Stomach (tissue), 9 donors: ENCODE results near the gene TOMM22. TPM values are rescaled to one million over a fixed set of nuclear protein-coding genes. Genes with fewer than 3 reads are reported as not detected.

Experiments used
- DNase-seq, 2 donors: peaks; one replicate each; pipeline versions ENCODE4 v3.0.0 to v3.0.0-alpha.2; 2013 to 2019
- H3K27ac ChIP-seq, 5 donors: fragments of 200-600 bp in 4 of 5; sonication (generic) in 4 of 5; one replicate each; pipeline ENCODE4 v1.5.1; 2013 to 2019; ENCODE audit warnings: mild to moderate bottlenecking in 1 of 5, moderate library complexity in 1 of 5
- H3K27me3 ChIP-seq, 3 donors: fragments of 200-600 bp; sonication (generic); one replicate each; pipeline ENCODE4 v1.5.1; 2017 to 2019; ENCODE audit warnings: mixed run types in 1 of 3
- H3K36me3 ChIP-seq, 4 donors: fragments of 200-600 bp; sonication (generic); 1 replicate in 3 of 4; 2 replicates in 1 of 4; pipeline ENCODE4 v1.5.1; 2016 to 2019
- H3K4me1 ChIP-seq, 4 donors: fragments of 200-600 bp; sonication (generic); one replicate each; pipeline ENCODE4 v1.5.1; 2016 to 2019
- H3K4me3 ChIP-seq, 4 donors: fragments of 200-600 bp; sonication (generic) in 3 of 4; one replicate each; pipeline ENCODE4 v1.5.1; 2016 to 2019; ENCODE audit warnings: mild to moderate bottlenecking in 1 of 4
- H3K9me3 ChIP-seq, 4 donors: fragments of 200-600 bp; sonication (generic); one replicate each; pipeline ENCODE4 v1.5.1; 2016 to 2019
- EP300 ChIP-seq: sonication (generic); formaldehyde crosslinking; IDR thresholded peaks from one replicate; pipeline ENCODE4 v1.6.1; 2017; ENCODE audit warnings: antibody characterized with exemption
- POLR2A ChIP-seq, 4 donors: fragments of 450-650 bp; IDR thresholded peaks; one replicate each; pipeline ENCODE4 v1.6.1; 2016; ENCODE audit warnings: antibody characterized with exemption in 4 of 4, control low read depth in 2 of 4, mild to moderate bottlenecking in 1 of 4, moderate library complexity in 1 of 4
- POLR2AphosphoS5 ChIP-seq, 3 donors: sonication (generic); formaldehyde crosslinking; IDR thresholded peaks; one replicate each; pipeline ENCODE4 v1.6.1; 2016; ENCODE audit warnings: antibody characterized with exemption in 3 of 3
- WGBS, 5 donors: extraction: QIAGEN DNeasy Blood & Tissue Kit in 3 of 5; methylation state at CpG; one replicate each; pipeline versions ENCODE4 v1.1.5 to v1.1.7; 2013 to 2018; 5-methylcytosine and 5-hydroxymethylcytosine counted together
- intact Hi-C: fragments of 100-400 bp; cut with DNase I; formaldehyde crosslinking; loops from one replicate; pipeline ENCODE4 v1.15.1; 2023; ENCODE audit warnings: low total_unique reads
- polyA plus RNA-seq, 3 donors: library from polyadenylated mRNA; stranded (reverse); fragments of 200-250 nt; gene quantifications; one replicate each; pipeline ENCODE4 v1.2.3, GENCODE V29; 2013
- total RNA-seq, 5 donors: library from RNA; depleted of rRNA; stranded (reverse); fragments of >200 nt; gene quantifications; one replicate each; pipeline versions ENCODE4 v1.1.0 to v1.2.3, GENCODE V29; 2014 to 2016
- TF ChIP-seq, protein P1 (sequence below), 7 experiments: fragments of 450-650 bp in 4 of 7; fragments of 200-600 bp in 3 of 7; sonication (generic) in 3 of 7; IDR thresholded peaks; one replicate each; pipeline ENCODE4 v1.5.1; 2016 to 2019; ENCODE audit warnings: antibody characterized with exemption in 7 of 7, control low read depth in 2 of 7, mild to moderate bottlenecking in 1 of 7
- donor health status: healthy with polysubstance abuse.
- donor health status: Bipolar disorder and iron deficiency.
- donor health status: healthy.

TOMM22 gene
- total and polyA plus RNA-seq, 8 donors: 22.6 to 66.5 (median 37.4) TPM

DNA sequence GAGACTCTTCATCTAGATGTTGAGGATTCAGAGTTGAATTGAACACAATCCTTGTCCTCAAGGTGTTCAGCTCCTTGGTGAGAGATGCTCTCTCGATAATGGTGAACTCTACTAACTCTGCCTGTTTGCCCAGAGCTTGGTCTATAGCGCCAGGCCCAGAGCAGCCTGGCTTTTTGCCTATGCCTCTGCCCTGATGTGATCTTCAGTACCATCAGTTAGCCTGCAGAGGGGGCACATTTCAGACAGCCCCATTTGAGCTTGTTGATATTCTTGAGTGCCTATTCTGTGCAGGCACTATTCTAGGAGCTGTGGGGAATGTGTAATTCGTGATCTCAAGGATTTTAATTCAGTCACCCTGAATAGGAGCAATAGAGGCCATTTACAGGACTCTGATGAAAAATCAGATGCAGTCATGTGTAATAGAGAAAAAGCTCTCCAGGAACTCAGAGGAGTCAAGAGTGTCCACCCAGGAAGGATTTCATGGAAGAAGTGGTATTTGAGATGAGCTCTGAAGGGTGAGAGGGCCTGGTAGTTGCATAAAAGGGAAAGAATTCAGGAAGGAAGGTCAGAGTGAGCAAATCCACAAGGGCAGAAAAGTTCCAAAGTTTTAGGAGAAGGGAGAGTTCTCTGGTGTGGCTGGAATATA lies 43.3 kb downstream of the TOMM22 start:
- intact Hi-C loops: no loop called here
- Histone ChIP-seq H3K27ac (no peak overlapping the region), H3K4me1 (no peaks in the 10 kb centered on the region), H3K9me3 (no peaks in the 10 kb centered on the region), H3K27me3 (no peaks in the 10 kb centered on the region), H3K36me3 (peaks cover 79 to 100% (median 100%) of the 10 kb centered on the region in 4 donors), H3K4me3 (no peak overlapping the region)
- peak in 1 of 2 donors; percentile 51 for DNase-seq
- TF ChIP-seq, protein P1, sequence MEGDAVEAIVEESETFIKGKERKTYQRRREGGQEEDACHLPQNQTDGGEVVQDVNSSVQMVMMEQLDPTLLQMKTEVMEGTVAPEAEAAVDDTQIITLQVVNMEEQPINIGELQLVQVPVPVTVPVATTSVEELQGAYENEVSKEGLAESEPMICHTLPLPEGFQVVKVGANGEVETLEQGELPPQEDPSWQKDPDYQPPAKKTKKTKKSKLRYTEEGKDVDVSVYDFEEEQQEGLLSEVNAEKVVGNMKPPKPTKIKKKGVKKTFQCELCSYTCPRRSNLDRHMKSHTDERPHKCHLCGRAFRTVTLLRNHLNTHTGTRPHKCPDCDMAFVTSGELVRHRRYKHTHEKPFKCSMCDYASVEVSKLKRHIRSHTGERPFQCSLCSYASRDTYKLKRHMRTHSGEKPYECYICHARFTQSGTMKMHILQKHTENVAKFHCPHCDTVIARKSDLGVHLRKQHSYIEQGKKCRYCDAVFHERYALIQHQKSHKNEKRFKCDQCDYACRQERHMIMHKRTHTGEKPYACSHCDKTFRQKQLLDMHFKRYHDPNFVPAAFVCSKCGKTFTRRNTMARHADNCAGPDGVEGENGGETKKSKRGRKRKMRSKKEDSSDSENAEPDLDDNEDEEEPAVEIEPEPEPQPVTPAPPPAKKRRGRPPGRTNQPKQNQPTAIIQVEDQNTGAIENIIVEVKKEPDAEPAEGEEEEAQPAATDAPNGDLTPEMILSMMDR (IDR thresholded peaks at IDR 0.05): peak in 2 of 7 experiments; percentile 15
- TF ChIP-seq POLR2AphosphoS5 (IDR thresholded peaks at IDR 0.05): peak in 1 of 3 donors; percentile 11
- TF ChIP-seq EP300: no peak
- no peak for TF ChIP-seq POLR2A (IDR thresholded peaks at IDR 0.05)
- 48 to 70% (median 56%) methylated on average over 3 of the region's 3 CpGs for WGBS, 5 donors

DNA sequence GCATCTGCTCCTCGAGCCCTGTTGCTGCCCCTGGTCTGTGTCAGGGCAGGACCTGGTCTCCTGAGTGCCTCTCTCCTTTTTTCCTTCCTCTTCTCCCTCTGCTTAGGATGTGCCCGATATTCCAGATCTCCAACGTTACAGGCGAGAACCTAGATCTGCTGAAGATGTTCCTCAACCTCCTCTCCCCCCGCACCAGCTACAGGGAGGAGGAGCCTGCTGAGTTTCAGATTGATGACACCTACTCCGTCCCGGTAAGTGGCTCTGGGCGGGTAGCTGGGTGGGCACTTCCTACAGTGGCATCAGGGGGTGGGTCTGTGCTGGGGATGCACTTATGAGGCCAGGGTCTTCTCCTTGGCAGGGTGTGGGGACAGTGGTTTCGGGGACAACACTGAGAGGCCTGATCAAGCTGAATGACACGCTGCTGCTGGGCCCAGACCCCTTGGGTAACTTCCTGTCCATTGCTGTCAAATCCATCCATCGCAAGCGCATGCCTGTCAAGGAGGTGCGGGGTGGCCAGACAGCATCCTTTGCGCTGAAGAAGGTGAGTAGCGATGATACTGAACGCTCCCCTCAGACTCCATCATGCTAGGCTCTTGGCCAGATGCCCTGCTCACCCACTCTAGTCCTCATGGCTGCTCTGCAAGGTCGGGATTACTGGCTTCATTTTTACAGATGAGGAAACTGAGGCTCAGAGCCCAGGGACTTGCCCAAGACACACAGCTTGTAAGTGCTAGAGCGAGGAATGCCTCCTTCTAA lies 44.3 kb downstream of the TOMM22 start:
- no peak overlapping the region for H3K27ac ChIP-seq
- 88 to 95% (median 93%) methylated on average over 14 to 18 of the region's 18 CpGs for WGBS, 5 donors
- intact Hi-C loops: no loop called here
- no peaks in the 10 kb centered on the region for H3K9me3 ChIP-seq
- no peak overlapping the region for H3K4me3 ChIP-seq
- no peak for DNase-seq
- H3K4me1 ChIP-seq: peaks cover 0 to under 1% (median 0%) of the 10 kb centered on the region in 4 donors
- peaks cover 89 to 100% (median 100%) of the 10 kb centered on the region in 4 donors for H3K36me3 ChIP-seq
- TF ChIP-seq, protein P1 (IDR thresholded peaks at IDR 0.05): no peak
- TF ChIP-seq EP300 (no peak), POLR2A (IDR thresholded peaks at IDR 0.05) (no peak), POLR2AphosphoS5 (IDR thresholded peaks at IDR 0.05) (no peak)
- H3K27me3 ChIP-seq: no peaks in the 10 kb centered on the region

DNA sequence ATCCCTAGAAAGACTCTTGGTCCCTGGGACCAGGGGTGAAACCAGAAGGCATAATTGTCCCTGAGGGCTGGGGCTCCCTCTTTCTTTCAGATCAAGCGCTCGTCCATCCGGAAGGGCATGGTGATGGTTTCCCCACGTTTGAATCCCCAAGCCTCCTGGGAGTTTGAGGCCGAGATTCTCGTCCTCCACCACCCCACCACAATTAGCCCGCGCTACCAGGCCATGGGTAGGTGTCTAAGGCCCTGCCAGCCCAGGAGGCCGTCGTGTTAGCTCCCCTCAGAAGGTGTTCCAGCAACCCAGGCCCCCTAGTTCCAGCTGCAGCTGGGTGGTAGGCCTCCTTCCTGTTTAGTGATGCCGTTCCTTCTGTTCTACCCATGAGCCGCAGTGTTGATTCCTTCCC lies 45.4 kb downstream of the TOMM22 start:
- DNase-seq: no peak
- H3K9me3 ChIP-seq: no peaks in the 10 kb centered on the region
- H3K27me3 ChIP-seq: no peaks in the 10 kb centered on the region
- H3K4me3 ChIP-seq: no peak overlapping the region
- TF ChIP-seq, protein P1 (IDR thresholded peaks at IDR 0.05): no peak
- TF ChIP-seq POLR2AphosphoS5 (IDR thresholded peaks at IDR 0.05) (no peak), EP300 (no peak), POLR2A (IDR thresholded peaks at IDR 0.05) (no peak)
- WGBS, 5 donors: 91 to 96% (median 93%) methylated on average over 12 of the region's 12 CpGs
- peaks cover 8 to 11% (median 9%) of the 10 kb centered on the region in 4 donors for H3K4me1 ChIP-seq
- peaks cover 92 to 100% (median 100%) of the 10 kb centered on the region in 4 donors for H3K36me3 ChIP-seq
- intact Hi-C loops: no loop called here
- no peak overlapping the region for H3K27ac ChIP-seq

DNA sequence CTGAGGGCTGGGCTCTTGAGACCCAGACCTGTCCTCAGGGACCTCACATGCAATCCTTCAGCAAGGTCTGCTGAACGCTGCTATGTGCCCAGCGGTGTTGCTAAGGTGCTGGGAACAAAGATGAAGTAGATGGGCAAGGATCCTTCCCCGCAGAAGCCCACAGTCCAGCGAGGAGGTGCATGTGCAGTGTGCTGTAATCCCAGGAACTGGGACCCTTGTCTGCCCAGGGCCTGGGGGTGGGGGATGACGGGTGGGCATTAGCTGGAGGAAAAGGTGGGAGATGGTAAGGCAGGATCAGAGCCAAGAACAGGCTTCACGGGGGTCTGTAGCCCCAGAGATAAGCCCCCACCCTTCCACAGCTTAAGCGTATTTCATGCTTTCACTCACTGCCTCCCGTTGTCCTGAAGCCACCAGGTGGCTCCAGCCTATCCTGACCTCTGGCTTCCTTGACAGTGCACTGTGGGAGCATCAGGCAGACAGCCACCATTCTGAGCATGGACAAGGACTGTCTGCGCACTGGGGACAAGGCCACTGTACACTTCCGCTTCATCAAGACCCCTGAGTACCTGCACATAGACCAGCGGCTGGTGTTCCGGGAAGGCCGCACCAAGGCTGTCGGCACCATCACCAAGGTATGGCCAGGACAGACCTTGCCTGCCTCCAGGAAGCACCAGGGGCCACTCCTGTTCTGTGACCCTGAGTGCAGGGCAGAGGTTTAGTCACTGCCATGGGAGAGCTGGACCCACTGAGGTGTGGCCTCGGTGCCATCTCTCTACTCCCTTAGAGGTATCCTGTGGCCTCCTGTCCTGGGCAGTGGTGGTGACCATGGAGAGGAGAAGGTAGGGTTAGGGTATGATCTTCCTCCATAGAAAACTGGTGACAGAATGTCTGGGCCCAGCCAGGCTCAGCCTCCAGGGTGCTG lies 46.0 kb downstream of the TOMM22 start:
- Histone ChIP-seq H3K4me1 (peaks cover 14 to 18% (median 15%) of the 10 kb centered on the region in 4 donors), H3K36me3 (peaks cover 86 to 100% (median 98%) of the 10 kb centered on the region in 4 donors), H3K4me3 (no peak overlapping the region), H3K9me3 (no peaks in the 10 kb centered on the region), H3K27ac (no peak overlapping the region), H3K27me3 (no peaks in the 10 kb centered on the region)
- intact Hi-C loops: no loop called here
- TF ChIP-seq, protein P1 (IDR thresholded peaks at IDR 0.05): no peak
- TF ChIP-seq POLR2A (IDR thresholded peaks at IDR 0.05) (no peak), POLR2AphosphoS5 (IDR thresholded peaks at IDR 0.05) (no peak), EP300 (no peak)
- DNase-seq: no peak
- 91 to 95% (median 93%) methylated on average over 14 to 15 of the region's 15 CpGs for WGBS, 5 donors
